D721Med (cell line): ENCODE data around the gene PPM1J.
"Not testable (repeated sequence)": the region's sequence is repeated elsewhere in the genome, so short reads cannot be mapped to it uniquely, and the experiment has no call there.

Experiments
- DNase-seq: peaks from one replicate; pipeline ENCODE4 v3.0.0; 2011; ENCODE audit warnings: low spot score; ENCODE audit not compliant: insufficient read length
- FAIRE-seq: peaks from 2 replicates; lab custom pipeline; 2011; peaks lifted over from hg19 to GRCh38; lab: Jason Lieb, UNC
- TF ChIP-seq, protein P1 (sequence below): IDR thresholded peaks from 2 replicates; pipeline ENCODE4 v1.5.1; 2012; ENCODE audit warnings: mild to moderate bottlenecking, control low read depth; ENCODE audit not compliant: insufficient read depth; ENCODE audit errors: missing control alignments

Gene PPM1J

DNA sequence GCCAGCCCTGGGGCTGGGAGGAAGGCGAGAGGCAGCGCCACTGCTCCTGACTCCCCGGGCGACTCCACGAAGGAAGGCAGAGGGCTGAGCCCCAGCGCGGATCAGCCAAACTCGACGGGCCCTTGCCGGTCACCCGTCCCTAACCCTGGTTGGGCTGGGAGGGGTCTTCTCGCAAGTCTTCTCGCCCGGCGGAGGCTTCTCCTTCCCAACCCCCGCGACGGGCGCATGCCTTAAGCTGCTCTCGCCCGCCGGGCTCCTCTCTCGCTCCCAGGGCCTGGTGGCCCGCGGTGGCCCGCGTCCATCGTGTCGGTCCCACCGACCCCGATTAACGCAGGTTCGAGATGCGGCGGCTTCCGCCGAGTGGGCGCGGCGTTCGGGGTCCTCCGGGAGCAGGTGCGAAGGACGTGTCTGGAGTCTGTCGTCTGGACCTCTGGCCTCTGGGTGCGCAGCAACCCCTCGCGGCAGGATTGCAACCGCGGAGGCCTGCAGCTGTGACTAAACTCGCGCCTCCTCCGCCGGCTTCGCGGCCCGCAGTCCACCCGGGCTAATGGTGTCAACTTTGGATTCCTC is 29.0 kb upstream of the PPM1J start:
- FAIRE-seq (no peak), DNase-seq (no peak)
- TF ChIP-seq, protein P1, sequence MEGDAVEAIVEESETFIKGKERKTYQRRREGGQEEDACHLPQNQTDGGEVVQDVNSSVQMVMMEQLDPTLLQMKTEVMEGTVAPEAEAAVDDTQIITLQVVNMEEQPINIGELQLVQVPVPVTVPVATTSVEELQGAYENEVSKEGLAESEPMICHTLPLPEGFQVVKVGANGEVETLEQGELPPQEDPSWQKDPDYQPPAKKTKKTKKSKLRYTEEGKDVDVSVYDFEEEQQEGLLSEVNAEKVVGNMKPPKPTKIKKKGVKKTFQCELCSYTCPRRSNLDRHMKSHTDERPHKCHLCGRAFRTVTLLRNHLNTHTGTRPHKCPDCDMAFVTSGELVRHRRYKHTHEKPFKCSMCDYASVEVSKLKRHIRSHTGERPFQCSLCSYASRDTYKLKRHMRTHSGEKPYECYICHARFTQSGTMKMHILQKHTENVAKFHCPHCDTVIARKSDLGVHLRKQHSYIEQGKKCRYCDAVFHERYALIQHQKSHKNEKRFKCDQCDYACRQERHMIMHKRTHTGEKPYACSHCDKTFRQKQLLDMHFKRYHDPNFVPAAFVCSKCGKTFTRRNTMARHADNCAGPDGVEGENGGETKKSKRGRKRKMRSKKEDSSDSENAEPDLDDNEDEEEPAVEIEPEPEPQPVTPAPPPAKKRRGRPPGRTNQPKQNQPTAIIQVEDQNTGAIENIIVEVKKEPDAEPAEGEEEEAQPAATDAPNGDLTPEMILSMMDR: no peak

DNA sequence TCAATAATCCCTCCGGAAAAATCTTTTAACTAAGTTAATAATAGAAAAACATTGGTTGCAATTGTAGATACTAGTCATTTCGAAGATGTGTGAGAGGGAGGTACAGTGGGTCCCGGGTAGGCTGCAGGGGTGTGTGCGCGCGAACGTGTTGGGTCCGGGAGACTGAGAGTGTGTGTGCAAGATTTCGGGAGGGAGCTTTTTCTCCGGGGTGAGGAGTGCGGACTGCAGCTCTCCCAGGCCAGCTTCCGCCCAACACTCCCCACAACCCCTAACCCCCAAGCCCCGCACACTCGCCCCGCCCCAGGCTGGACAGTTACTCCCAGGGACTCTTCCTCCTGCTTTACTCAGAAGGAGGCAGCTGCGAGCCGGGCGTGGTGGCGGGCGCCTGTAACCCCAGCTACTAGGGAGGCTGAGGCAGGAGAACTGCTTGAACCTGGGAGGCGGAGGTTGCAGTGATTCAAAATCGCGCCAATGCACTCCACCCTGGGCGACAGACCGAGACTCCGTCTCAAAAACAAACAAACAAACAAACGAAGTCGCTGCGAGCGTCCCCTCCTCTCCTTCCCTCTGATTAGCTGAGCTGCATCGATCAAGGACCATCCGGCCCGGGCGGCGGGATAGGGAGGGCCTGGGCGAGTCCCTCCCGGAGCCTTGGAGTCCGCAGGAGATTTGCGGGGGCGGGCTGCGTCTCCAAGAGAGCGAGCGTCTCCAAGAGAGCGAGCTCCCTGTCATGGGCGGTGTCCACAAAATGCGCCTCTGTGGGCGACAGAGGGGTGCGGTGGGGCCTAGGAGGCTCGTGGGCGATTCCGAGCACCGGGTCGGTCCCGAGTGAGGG is 28.3 kb upstream of the PPM1J start:
- no peak for FAIRE-seq
- no peak for DNase-seq
- TF ChIP-seq, protein P1: no peak

DNA sequence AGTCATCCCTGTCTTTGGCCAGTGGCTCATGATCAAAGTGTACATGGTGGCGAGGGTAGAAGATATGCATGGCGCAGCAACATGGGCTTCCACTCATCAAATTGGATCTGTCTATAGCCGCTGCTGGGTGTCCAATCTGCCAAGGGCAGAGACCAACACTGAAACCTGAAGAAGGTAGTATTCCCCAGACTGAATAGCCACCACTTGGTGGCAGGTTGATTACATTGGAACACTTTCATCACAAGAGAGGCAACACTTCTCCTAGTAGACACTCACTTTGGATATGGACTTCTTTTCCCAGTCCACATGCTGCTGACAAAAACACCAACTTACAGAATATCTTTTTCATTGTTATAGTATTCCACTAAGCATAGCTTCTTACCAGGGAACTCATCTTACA is 22.4 kb upstream of the PPM1J start:
- FAIRE-seq (no peak), DNase-seq (no peak)
- TF ChIP-seq, protein P1: no peak

DNA sequence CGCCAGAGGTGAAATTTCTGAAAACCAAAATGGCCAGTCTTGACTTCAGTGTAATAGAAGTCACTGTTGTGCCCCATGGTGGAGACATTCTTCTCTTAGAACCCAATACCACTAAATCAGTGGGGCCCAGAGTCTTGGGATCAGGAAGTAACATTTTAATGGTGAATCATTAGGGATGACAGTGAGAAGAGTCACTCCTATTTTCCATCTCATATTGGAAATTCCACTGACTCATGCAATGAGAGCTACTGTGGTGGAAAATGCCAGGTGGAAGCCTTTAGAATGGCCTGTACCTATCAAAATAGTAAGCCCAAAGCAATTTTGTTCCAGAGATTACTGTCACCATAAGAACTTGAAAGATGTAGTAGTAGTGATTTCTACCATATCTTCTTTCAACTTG is 20.6 kb upstream of the PPM1J start:
- FAIRE-seq: no peak
- no peak for DNase-seq
- TF ChIP-seq, protein P1: no peak

DNA sequence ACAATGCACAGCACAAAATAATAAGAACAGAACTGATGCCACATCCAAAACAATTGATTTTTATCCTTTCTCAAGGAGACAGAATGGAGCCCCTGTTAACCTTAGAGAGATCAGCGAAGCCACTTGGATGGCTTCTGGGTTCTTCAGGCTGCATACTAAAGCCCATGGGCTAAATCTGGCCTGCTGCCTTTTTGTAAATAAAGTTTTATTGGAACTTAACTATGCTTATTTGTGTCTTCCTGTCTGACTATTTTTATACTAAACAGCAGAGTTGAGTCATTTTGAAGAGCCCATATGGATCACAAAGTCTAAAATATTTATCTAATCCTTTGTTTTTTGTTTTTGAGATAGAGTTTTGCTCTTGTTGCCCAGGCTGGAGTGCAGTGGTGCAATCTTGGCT is 16.3 kb upstream of the PPM1J start:
- no peak for FAIRE-seq
- TF ChIP-seq, protein P1: no peak
- no peak for DNase-seq

DNA sequence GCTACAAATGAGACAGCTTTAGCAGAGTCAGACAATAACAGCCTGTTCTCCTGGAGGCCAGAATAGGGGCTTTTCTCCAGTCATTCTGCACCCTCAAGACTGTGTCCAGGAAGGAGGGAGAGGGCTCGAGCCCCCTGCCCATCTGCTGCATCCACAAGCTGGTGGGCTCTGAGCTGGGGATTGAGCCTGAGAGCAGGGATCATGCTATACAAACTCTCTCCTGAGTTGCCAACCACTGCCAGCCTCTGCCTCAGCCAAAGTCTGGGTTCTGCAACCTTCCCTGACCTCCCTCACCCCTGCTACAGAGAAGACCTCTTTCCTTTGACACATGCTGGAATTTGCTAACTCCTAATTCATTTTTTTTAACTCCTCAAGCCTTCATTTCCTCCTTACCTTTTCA is 14.8 kb upstream of the PPM1J start:
- FAIRE-seq: no peak
- TF ChIP-seq, protein P1: no peak
- no peak for DNase-seq

DNA sequence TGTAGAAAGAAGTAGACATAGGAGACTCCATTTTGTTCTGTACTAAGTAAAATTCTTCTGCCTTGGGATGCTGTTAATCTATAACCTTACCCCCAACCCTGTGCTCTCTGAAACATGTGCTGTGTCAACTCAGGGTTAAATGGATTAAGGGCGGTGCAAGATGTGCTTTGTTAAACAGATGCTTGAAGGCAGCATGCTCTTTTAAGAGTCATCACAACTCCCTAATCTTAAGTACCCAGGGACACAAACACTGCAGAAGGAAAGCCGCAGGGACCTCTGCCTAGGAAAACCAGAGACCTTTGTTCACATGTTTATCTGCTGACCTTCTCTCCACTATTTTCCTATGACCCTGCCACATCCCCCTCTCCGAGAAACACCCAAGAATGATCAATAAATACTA is 13.9 kb upstream of the PPM1J start:
- not testable (repeated sequence) for FAIRE-seq, DNase-seq

DNA sequence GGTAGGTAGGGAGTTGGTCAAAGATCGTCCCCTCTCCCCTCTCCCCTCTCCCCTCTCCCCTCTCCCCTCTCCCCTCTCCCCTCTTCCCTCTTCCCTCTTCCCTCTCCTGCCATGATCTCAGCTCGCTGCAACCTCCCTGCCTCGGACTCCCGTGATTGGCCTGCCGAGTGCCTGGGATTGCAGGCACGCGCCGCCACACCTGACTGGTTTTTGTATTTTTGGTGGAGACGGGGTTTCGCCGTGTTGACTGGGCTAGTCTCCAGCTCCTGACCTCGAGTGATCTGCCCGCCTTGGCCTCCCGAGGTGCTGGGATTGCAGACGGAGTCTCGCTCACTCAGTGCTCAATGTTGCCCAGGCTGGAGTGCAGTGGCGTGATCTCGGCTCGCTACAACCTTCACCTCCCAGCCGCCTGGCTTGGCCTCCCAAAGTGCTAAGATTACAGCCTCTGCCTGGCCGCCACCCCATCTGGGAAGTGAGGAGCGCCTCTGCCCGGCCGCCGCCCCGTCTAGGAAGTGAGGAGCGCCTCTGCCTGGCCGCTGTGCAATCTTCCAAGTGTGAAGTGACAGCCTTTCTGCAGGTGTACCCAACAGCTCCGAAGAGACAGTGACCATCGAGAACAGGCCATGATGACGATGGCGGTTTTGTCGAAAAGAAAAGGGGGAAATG is 13.3 kb upstream of the PPM1J start:
- not testable (repeated sequence) for FAIRE-seq

More for the DNA sequence above, 13.3 kb upstream of the PPM1J start:
- not testable (repeated sequence) for DNase-seq
